ENCODE data around the gene INPP5E. TPM values are rescaled to one million over a fixed set of nuclear protein-coding genes. Genes with fewer than 3 reads are reported as not detected.

INPP5E gene
- total RNA-seq, 2 experiments from 2014 or later = 17.2 to 19.4 TPM

DNA sequence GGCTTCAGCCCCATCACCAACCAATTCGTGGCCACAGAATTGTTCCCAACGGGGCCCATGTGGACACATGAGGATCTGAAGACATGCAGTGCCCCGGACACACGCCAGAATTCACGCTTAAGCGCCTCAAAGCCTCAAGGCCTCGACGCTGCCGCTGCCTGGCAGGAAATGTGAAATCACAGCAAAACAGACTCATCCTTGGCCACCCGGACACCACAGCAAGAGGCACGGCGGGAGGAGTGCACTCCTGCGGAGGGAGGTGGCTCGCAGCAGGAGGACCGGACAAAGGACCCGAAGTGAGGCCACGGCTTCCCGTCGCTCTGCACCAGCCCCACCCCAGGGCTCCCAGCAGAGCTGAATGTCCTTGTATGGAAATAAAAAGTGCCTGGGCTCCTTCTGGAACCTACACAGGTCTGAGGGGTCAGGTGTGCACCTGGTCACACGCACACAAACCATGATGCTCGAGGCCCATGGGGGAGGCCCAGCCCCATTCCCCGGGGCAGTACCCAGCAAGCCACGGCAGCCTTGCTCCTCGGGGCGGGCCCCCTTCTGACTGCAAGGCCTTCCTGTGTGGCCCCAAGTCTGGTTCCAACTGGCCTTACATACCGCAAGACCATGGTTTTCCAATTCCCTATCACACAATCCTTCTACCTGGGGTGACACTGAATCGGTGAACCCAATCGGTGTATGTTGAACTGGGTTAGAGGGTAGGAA, 33.2 kb upstream of the INPP5E start:
- Histone ChIP-seq H3K27me3 (ENCODE audit: control insufficient read depth in 1 of 2, insufficient read depth in 2 of 2, low read length in 2 of 2) (no peaks in the 10 kb centered on the region), H3K27ac (ENCODE audit: low read depth in 1 of 2, low read length in 2 of 2) (no peak overlapping the region), H3K9me3 (ENCODE audit: control insufficient read depth in 1 of 2, insufficient read depth in 1 of 2, low read length in 2 of 2) (no peaks in the 10 kb centered on the region), H3K36me3 (ENCODE audit: insufficient read depth, low read length) (peaks cover 99% of the 10 kb centered on the region), H3K4me1 (ENCODE audit: insufficient read depth, low read length) (peaks cover 5% of the 10 kb centered on the region), H3K4me3 (ENCODE audit: low read length) (no peak overlapping the region)
- no peak for ATAC-seq (ENCODE audit: poor library complexity)
- no peak overlapping the region for H3K27ac Mint-ChIP-seq
- TF ChIP-seq, protein P1, sequence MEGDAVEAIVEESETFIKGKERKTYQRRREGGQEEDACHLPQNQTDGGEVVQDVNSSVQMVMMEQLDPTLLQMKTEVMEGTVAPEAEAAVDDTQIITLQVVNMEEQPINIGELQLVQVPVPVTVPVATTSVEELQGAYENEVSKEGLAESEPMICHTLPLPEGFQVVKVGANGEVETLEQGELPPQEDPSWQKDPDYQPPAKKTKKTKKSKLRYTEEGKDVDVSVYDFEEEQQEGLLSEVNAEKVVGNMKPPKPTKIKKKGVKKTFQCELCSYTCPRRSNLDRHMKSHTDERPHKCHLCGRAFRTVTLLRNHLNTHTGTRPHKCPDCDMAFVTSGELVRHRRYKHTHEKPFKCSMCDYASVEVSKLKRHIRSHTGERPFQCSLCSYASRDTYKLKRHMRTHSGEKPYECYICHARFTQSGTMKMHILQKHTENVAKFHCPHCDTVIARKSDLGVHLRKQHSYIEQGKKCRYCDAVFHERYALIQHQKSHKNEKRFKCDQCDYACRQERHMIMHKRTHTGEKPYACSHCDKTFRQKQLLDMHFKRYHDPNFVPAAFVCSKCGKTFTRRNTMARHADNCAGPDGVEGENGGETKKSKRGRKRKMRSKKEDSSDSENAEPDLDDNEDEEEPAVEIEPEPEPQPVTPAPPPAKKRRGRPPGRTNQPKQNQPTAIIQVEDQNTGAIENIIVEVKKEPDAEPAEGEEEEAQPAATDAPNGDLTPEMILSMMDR (IDR thresholded peaks at IDR 0.05) = no peak
- ChIA-PET POLR2A (no interaction called here), CTCF (no interaction called here)
- H3K9me3 Mint-ChIP-seq = no peaks in the 10 kb centered on the region
- peaks cover 90% of the 10 kb centered on the region for H3K36me3 Mint-ChIP-seq (ENCODE audit: low read depth)
- no peak for DNase-seq
- H3K4me3 Mint-ChIP-seq = no peak overlapping the region
- no peaks in the 10 kb centered on the region for H3K27me3 Mint-ChIP-seq
- intact Hi-C loops (cut with DNase I, micrococcal nuclease) = no loop called here
- peaks cover 5% of the 10 kb centered on the region for H3K4me1 Mint-ChIP-seq (ENCODE audit: low read depth)

- TF ChIP-seq, protein P1 (IDR thresholded peaks at IDR 0.05) = no peak
- H3K4me3 ChIP-seq (ENCODE audit: low read length) = no peak overlapping the region
- no peak overlapping the region for H3K27ac ChIP-seq (ENCODE audit: low read depth in 1 of 2, low read length in 2 of 2)
- H3K4me1 ChIP-seq (ENCODE audit: insufficient read depth, low read length) = peaks cover 5% of the 10 kb centered on the region
- Mint-ChIP-seq H3K36me3 (ENCODE audit: low read depth) (peaks cover 90% of the 10 kb centered on the region), H3K4me1 (ENCODE audit: low read depth) (no peaks in the 10 kb centered on the region), H3K4me3 (no peak overlapping the region), H3K27me3 (no peaks in the 10 kb centered on the region), H3K27ac (no peak overlapping the region), H3K9me3 (no peaks in the 10 kb centered on the region)
- DNase-seq = no peak
- ChIA-PET POLR2A (no interaction called here), CTCF (no interaction called here)
- peaks cover 99% of the 10 kb centered on the region for H3K36me3 ChIP-seq (ENCODE audit: insufficient read depth, low read length)
- H3K9me3 ChIP-seq (ENCODE audit: control insufficient read depth in 1 of 2, insufficient read depth in 1 of 2, low read length in 2 of 2) = no peaks in the 10 kb centered on the region
- intact Hi-C loops (cut with DNase I, micrococcal nuclease) = no loop called here
- no peaks in the 10 kb centered on the region for H3K27me3 ChIP-seq (ENCODE audit: control insufficient read depth in 1 of 2, insufficient read depth in 2 of 2, low read length in 2 of 2)
- no peak for ATAC-seq (ENCODE audit: poor library complexity)
Measured at GRCh38 chr9:136471802-136472487, 32.3 kb upstream of the INPP5E start.

DNA sequence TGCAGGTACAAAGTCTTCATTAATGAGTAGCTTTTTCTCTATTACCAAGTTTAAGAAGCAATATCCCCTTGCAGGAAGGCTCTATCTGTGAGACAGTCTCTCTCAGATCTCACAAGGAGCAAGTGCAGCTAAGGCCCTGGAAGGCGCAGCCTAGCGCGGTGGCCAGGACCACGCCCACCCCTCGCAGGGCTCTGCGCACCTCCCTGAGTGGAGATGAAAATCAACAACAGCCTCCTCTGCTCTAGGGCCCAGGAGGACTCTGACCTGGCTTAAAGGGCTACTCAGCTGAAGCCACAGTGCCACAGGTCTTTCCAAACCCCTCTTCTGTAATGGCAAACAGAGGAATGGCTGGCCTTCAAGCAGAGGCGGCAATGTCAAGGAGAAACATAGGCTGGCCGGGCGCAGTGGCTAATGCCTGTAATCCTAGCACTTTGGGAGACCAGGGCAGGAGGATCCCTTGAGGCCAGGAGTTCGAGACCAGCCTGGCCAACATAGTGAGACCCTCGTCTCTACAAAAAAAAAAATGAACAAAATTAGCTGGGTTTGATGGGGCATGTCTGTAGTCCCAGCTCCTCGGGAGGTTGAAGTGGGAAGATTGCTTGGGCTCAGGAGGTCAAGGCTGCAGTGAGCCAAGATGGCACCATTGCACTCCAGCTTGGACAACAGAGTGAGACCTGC, 31.3 kb upstream of the INPP5E start:
- H3K4me1 Mint-ChIP-seq (ENCODE audit: low read depth) = no peaks in the 10 kb centered on the region
- DNase-seq (no peak), ATAC-seq (ENCODE audit: poor library complexity) (no peak)
- Histone ChIP-seq H3K27ac (ENCODE audit: low read depth in 1 of 2, low read length in 2 of 2) (no peak overlapping the region), H3K9me3 (ENCODE audit: control insufficient read depth in 1 of 2, insufficient read depth in 1 of 2, low read length in 2 of 2) (no peaks in the 10 kb centered on the region), H3K36me3 (ENCODE audit: insufficient read depth, low read length) (peaks cover 99% of the 10 kb centered on the region), H3K4me3 (ENCODE audit: low read length) (no peak overlapping the region), H3K27me3 (ENCODE audit: control insufficient read depth in 1 of 2, insufficient read depth in 2 of 2, low read length in 2 of 2) (no peaks in the 10 kb centered on the region), H3K4me1 (ENCODE audit: insufficient read depth, low read length) (peaks cover 5% of the 10 kb centered on the region)
- no peaks in the 10 kb centered on the region for H3K9me3 Mint-ChIP-seq
- ChIA-PET CTCF (no interaction called here), POLR2A (no interaction called here)
- no peak overlapping the region for H3K27ac Mint-ChIP-seq
- no peaks in the 10 kb centered on the region for H3K27me3 Mint-ChIP-seq
- H3K36me3 Mint-ChIP-seq (ENCODE audit: low read depth) = peaks cover 92% of the 10 kb centered on the region
- intact Hi-C loops (cut with DNase I, micrococcal nuclease) = no loop called here
- TF ChIP-seq, protein P1 (IDR thresholded peaks at IDR 0.05) = no peak
- no peak overlapping the region for H3K4me3 Mint-ChIP-seq
